C4-2B (cell line): Measurements from ENCODE around the gene COX17.

ENCODE experiments used
- CTCF ChIP-seq: fragments of 450-650 bp; conservative IDR thresholded peaks from 2 replicates; pipeline ENCODE4 v1.5.1; 2017; ENCODE audit warnings: mild to moderate bottlenecking
- ZFX ChIP-seq: fragments of 450-650 bp; IDR thresholded peaks from 2 replicates; pipeline ENCODE4 v1.6.1; 2017

DNA sequence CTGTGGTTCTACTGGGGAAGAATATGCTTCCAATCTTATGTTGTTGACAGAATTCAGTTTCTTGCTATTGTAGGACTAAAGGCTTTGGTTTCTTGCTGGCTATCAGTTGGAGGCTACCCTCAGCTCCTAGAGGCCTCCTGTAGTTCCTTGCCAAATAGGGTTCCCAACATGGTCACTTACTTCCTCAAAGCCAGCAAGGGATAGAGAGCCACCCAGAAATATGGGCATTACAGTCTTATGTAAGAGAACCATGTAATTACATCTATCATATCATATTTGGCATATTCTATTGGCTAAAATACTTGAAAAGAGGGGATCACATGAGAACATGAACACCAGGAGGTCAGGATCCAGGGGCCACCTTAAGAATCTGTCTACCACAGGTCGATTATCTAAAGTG, 6.2 kb upstream of the COX17 start:
- TF ChIP-seq CTCF (no peak), ZFX (no peak)
